Transverse colon (tissue), 4 donors: ENCODE data around the gene LILRA1. TPM values are rescaled to one million over a fixed set of nuclear protein-coding genes. Genes with fewer than 3 reads are reported as not detected.

Experiments used
- DNase-seq: peaks from one replicate; pipeline ENCODE4 v3.0.0-alpha.2; 2019
- H3K27ac ChIP-seq, 4 donors: fragments of 200-600 bp; sonication (generic); 2 replicates each; pipeline ENCODE4 v1.5.1; 2016 to 2018; ENCODE audit warnings: inconsistent platforms in 4 of 4
- H3K27me3 ChIP-seq: fragments of 200-600 bp; sonication (generic); 2 replicates; pipeline ENCODE4 v1.5.1; 2017; ENCODE audit warnings: inconsistent platforms
- H3K36me3 ChIP-seq, 4 donors: fragments of 200-600 bp; sonication (generic); 2 replicates each; pipeline ENCODE4 v1.5.1; 2017 to 2019; ENCODE audit warnings: inconsistent platforms in 4 of 4
- H3K4me1 ChIP-seq, 4 donors: fragments of 200-600 bp; sonication (generic); 2 replicates each; pipeline ENCODE4 v1.5.1; 2017 to 2020; ENCODE audit warnings: inconsistent platforms in 4 of 4
- H3K4me3 ChIP-seq, 4 donors: fragments of 200-600 bp; sonication (generic); 1 replicate in 1 of 4; 2 replicates in 3 of 4; pipeline versions ENCODE4 v1.5.1 to v1.6.1; 2017 to 2019; ENCODE audit warnings: inconsistent platforms in 4 of 4
- H3K9me3 ChIP-seq, 2 donors: fragments of 200-600 bp; sonication (generic); 2 replicates each; pipeline ENCODE4 v1.5.1; 2017 to 2019; ENCODE audit warnings: inconsistent platforms in 2 of 2
- CTCF ChIP-seq, 5 experiments: fragments of 200-600 bp in 3 of 5; fragments of 450-650 bp in 2 of 5; sonication (generic) in 3 of 5; IDR thresholded peaks; 1 replicate in 2 of 5; 2 replicates in 3 of 5; pipeline ENCODE4 v1.5.1; 2016 to 2017; ENCODE audit warnings: antibody characterized with exemption in 5 of 5, inconsistent platforms in 3 of 5, mild to moderate bottlenecking in 2 of 5, moderate library complexity in 1 of 5
- EP300 ChIP-seq: sonication (generic); formaldehyde crosslinking; IDR thresholded peaks from one replicate; pipeline ENCODE4 v1.6.1; 2017; ENCODE audit warnings: antibody characterized with exemption, low read depth
- POLR2A ChIP-seq: fragments of 450-650 bp; IDR thresholded peaks from one replicate; pipeline ENCODE4 v1.6.1; 2016; ENCODE audit warnings: antibody characterized with exemption, mild to moderate bottlenecking, moderate library complexity
- POLR2AphosphoS5 ChIP-seq, 3 donors: sonication (generic); formaldehyde crosslinking; IDR thresholded peaks; one replicate each; pipeline ENCODE4 v1.6.1; 2016; ENCODE audit warnings: antibody characterized with exemption in 3 of 3
- WGBS, 2 donors: methylation state at CpG; one replicate each; pipeline ENCODE4 v1.1.5; 2018; ENCODE audit warnings: low coverage in 1 of 2; 5-methylcytosine and 5-hydroxymethylcytosine counted together
- in situ Hi-C, 4 donors: fragments of 200-750 bp; cut with MboI; loops; one replicate each; pipeline versions ENCODE4 v1.15.0 to v1.15.1; 2017; ENCODE audit warnings: low sequenced_read_pairs in 3 of 4, low pct_ligation_motif_present in 1 of 4, low pct_unique_long_range_greater_than_20kb in 1 of 4
- intact Hi-C: fragments of 100-400 bp; cut with DNase I; formaldehyde crosslinking; loops from one replicate; pipeline ENCODE4 v1.15.1; 2023; ENCODE audit warnings: low total_unique reads
- small RNA-seq, 4 donors: library from RNA; depleted of rRNA; stranded (forward); fragments of <200 nt; gene quantifications; one replicate each; pipeline ENCODE3, GENCODE V24; 2016
- total RNA-seq, 4 donors: library from RNA; depleted of rRNA; stranded (reverse); fragments of >200 nt; gene quantifications; one replicate each; pipeline ENCODE4 v1.1.0, GENCODE V29; 2016

Gene LILRA1
- total RNA-seq, 4 donors from 2014 or later: 0.16 to 4.5 (median 0.27) TPM; not detected in 1

- Histone ChIP-seq H3K36me3 (no peaks in the 10 kb centered on the region), H3K4me3 (no peak overlapping the region), H3K4me1 (no peaks in the 10 kb centered on the region), H3K9me3 (no peaks in the 10 kb centered on the region), H3K27me3 (peaks cover 4% of the 10 kb centered on the region), H3K27ac (no peak overlapping the region)
- no peak for DNase-seq
- in situ Hi-C loops: no loop called here
- 82 to 86% methylated on average over 5 to 19 of the region's 19 CpGs for WGBS, 2 donors
- intact Hi-C loops: no loop called here
- TF ChIP-seq CTCF (IDR thresholded peaks at IDR 0.05) (no peak), EP300 (no peak), POLR2AphosphoS5 (IDR thresholded peaks at IDR 0.05) (no peak), POLR2A (no peak)
These were observed 53.0 kb downstream of the LILRA1 start for GRCh38 chr19:54646331-54646841.

- in situ Hi-C loops (no loop called here), intact Hi-C loops (no loop called here)
- WGBS, 2 donors: 54 to 83% methylated on average over 1 to 4 of the region's 4 CpGs
- DNase-seq: no peak
- Histone ChIP-seq H3K4me1 (no peaks in the 10 kb centered on the region), H3K27me3 (peaks cover 4% of the 10 kb centered on the region), H3K9me3 (no peaks in the 10 kb centered on the region), H3K27ac (no peak overlapping the region), H3K36me3 (no peaks in the 10 kb centered on the region), H3K4me3 (no peak overlapping the region)
- TF ChIP-seq CTCF (IDR thresholded peaks at IDR 0.05) (no peak), POLR2A (no peak), EP300 (no peak), POLR2AphosphoS5 (IDR thresholded peaks at IDR 0.05) (no peak)
These were observed 54.7 kb downstream of the LILRA1 start for GRCh38 chr19:54648129-54648528.

- no peak overlapping the region for H3K4me3 ChIP-seq
- intact Hi-C loops (loop anchor here (10.0 kb wide), 1 partner anchor 1715 kb away; no protein-coding TSS in a partner anchor), in situ Hi-C loops (no loop called here)
- DNase-seq: no peak
- no peak overlapping the region for H3K27ac ChIP-seq
- H3K4me1 ChIP-seq: no peaks in the 10 kb centered on the region
- H3K36me3 ChIP-seq: no peaks in the 10 kb centered on the region
- no peaks in the 10 kb centered on the region for H3K9me3 ChIP-seq
- H3K27me3 ChIP-seq: peaks cover 4% of the 10 kb centered on the region
- TF ChIP-seq POLR2A (no peak), CTCF (IDR thresholded peaks at IDR 0.05) (no peak), POLR2AphosphoS5 (IDR thresholded peaks at IDR 0.05) (no peak), EP300 (no peak)
- 83 to 84% methylated on average over 4 to 6 of the region's 6 CpGs for WGBS, 2 donors
These were observed 56.8 kb downstream of the LILRA1 start for GRCh38 chr19:54650108-54650655.

Small RNA genes within 50 kb of the gene (small RNA-seq; reads per million reads assigned to genes)
- gene AC245036.2: 0 reads per million in 4 donors
- 0 reads per million in 4 donors for gene AC245036.3
- 0 reads per million in 4 donors for gene MIR8061

Other genes starting within 250 kb of the LILRA1 start
- gene LAIR1, start 228.7 kb upstream of the LILRA1 start, total RNA-seq: 10 to 100 TPM in 2 of 4 donors, 1 to 10 TPM in 2; 1.9 to 18.4 (median 7.3) TPM
- 1 to 10 TPM; 1.1 to 7.5 (median 3.0) TPM for gene TTYH1, start 178.2 kb upstream of the LILRA1 start, total RNA-seq
- gene LENG8, start 144.4 kb upstream of the LILRA1 start, total RNA-seq: 1,000 to 10,000 TPM in 1 of 4 donors, 100 to 1,000 TPM in 3; 194 to 1,037 (median 566) TPM
- 10 to 100 TPM in 3 of 4 donors, 1 to 10 TPM in 1; 1.1 to 16.5 (median 12.3) TPM for gene LENG9, start 129.9 kb upstream of the LILRA1 start, total RNA-seq
- gene CDC42EP5, start 120.3 kb upstream of the LILRA1 start, total RNA-seq: 100 to 1,000 TPM; 210 to 231 (median 214) TPM
- gene LAIR2, start 90.8 kb upstream of the LILRA1 start, total RNA-seq: 1 to 10 TPM in 1 of 4 donors, not detected in 3; 3.2 TPM
- 1 to 10 TPM in 2 of 4 donors, not detected in 2; 1.1 to 1.5 TPM for gene LILRA2, start 19.8 kb upstream of the LILRA1 start, total RNA-seq
- 1 to 10 TPM in 1 of 4 donors, under 1 TPM in 1, not detected in 2; 0.96 to 5.1 TPM for gene LILRB1, start 36.9 kb downstream of the LILRA1 start, total RNA-seq
- 10 to 100 TPM in 1 of 4 donors, 1 to 10 TPM in 2, not detected in 1; 1.8 to 47.1 (median 4.0) TPM for gene LILRB4, start 69.4 kb downstream of the LILRA1 start, total RNA-seq
- under 1 TPM in 1 of 4 donors, not detected in 3; 0.32 TPM for gene KIR3DL3, start 130.8 kb downstream of the LILRA1 start, total RNA-seq
- under 1 TPM in 1 of 4 donors, not detected in 3; 0.55 TPM for gene KIR2DL3, start 144.9 kb downstream of the LILRA1 start, total RNA-seq
- gene KIR2DL1, start 176.2 kb downstream of the LILRA1 start, total RNA-seq: not detected
- 1 to 10 TPM in 2 of 4 donors, not detected in 2; 1.4 to 2.1 TPM for gene KIR2DL4, start 210.0 kb downstream of the LILRA1 start, total RNA-seq
- not detected for gene KIR3DL1, start 222.8 kb downstream of the LILRA1 start, total RNA-seq
- not detected for gene KIR2DS4, start 239.0 kb downstream of the LILRA1 start, total RNA-seq